ENCODE measurements around the gene PRCD.

Gene PRCD

DNA sequence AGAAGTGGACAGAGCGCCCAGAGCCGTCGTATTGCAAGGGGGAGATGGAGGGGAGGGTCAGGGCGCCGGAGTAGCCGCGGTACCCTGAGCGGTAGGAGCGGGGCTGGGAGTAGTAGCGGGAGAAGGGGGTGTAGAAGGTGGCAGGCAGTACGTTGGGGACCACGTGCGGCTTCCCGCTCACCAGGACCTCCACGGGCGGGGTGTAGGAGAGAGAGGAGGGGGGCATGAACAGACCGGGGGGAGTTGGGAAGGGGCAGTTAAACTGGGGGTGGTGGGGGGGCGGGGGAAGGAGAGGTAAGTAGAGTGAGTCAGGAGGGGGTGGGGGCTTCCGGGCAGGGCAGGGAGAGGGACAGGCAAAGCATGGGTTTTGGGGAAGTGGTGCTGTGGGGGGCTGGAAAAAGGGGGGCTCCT, 29.0 kb downstream of the PRCD start:
- DNase-seq (ENCODE audit: low spot score) = no peak
- no peak for FAIRE-seq

DNA sequence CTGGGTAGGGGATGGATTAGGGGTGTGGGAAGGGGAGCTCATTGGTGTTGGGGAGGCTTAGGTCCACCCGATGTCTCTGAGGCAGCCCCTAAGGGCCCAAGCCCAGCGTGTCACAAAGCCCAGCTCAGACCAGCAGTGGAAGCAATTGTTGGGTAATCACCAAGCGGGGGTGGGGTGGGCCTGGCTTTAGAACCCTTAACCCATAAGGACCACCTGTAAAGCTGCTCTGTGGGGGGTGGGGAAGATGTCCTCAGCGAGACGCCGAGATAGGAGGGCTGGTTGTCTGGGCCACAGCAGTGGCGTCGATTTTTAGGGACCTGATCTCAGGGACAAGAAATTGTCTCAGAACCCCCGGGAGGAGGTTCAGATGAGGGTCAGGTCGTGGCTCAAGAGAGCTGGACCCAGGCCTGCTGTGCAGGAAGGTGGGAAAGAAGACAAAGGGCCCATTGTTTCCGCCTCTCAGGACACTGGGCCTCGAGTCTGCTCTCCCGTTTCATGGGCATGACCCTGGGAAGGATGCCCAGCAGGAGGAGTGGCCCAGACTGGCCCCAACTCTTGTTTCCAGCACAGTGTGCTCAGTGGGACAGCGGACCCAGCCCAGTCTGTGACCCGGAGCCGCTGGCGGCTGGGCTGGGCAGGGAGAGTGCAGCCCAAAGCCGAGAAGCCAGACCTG, 29.9 kb downstream of the PRCD start:
- FAIRE-seq = no peak
- DNase-seq (ENCODE audit: low spot score) = no peak

- DNase-seq (ENCODE audit: low spot score) = no peak
- FAIRE-seq = no peak
Measured at GRCh38 chr17:76570457-76570856, 30.6 kb downstream of the PRCD start.

GRCh38 chr17:76570877-76571471, 31.1 kb downstream of the PRCD start:
- FAIRE-seq = no peak
- peak; percentile 19 for DNase-seq (ENCODE audit: low spot score)

- no peak for DNase-seq (ENCODE audit: low spot score)
- FAIRE-seq = no peak
Measured at GRCh38 chr17:76572201-76572910, 32.5 kb downstream of the PRCD start.

- DNase-seq (ENCODE audit: low spot score) (no peak), FAIRE-seq (no peak)
Measured at GRCh38 chr17:76573096-76573495, 33.3 kb downstream of the PRCD start.

DNA sequence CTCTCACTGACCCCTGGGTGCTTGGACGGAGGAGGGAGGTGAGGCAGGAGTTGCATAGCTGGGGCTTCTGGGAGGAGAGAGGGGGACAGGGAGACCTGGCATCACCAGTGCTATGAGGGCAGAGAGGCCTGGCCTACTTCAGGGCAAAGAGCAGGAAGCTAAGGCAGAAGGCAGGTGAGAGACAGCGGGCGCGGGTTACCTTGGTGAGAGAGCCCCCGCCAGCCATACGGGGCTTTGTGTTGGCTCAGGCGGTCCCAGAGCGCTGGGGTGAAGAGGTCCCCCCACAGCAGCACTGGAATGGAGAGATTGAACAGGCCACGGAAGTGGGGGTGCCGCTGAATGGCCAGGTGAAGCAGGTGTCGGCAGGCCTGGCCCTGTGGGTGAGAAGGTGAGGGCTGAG, 34.3 kb downstream of the PRCD start:
- DNase-seq (ENCODE audit: low spot score) (no peak), FAIRE-seq (no peak)

- DNase-seq (ENCODE audit: low spot score) (no peak), FAIRE-seq (no peak)
Measured at GRCh38 chr17:76575570-76575969, 35.7 kb downstream of the PRCD start.

DNA sequence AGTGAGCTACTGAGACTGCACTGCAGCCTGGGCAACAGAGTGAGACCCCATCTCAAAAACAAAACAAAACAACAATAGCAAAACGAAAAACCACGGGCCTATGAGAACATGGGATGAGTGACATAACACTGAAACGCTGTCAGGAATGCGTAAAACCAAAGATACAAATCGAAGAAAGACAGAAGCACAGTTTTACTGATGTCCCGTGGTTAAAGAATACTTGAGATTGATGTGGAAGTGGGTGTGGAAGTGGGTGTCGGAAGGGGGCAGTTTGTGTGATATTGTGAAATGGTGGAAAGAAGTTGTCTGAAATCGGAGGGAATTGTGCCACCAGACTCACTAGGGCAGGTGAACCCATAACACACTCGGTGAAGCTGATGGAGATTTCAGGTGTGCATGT, 36.3 kb downstream of the PRCD start:
- no peak for FAIRE-seq
- no peak for DNase-seq (ENCODE audit: low spot score)

- FAIRE-seq = no peak
Measured at GRCh38 chr17:76577876-76578275, 38.0 kb downstream of the PRCD start.

DNA sequence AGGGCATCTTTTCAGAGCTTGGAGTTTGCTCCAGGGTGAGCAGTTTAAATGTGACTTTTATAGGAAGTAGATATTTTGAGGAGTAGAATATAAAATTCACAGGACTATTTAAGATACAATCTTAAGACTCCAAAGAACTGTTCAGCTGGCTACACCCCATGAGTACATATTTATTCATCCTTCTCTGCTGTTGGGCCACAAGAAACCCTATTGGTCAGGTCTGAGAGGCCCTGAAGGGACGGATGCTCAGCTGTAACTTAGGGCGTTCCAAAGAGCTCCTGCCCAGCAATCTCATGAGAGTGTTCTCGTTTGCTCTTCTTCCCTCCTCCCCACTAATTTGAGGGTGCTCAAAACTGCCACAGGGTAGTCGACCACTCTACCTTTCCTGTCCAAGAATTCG, 38.5 kb downstream of the PRCD start:
- FAIRE-seq (no peak), DNase-seq (ENCODE audit: low spot score) (no peak)

More at GRCh38 chr17:76577876-76578275, 38.0 kb downstream of the PRCD start:
- DNase-seq (ENCODE audit: low spot score) = no peak

- DNase-seq (ENCODE audit: low spot score) (no peak), FAIRE-seq (no peak)
Measured at GRCh38 chr17:76579281-76579680, 39.4 kb downstream of the PRCD start.

GRCh38 chr17:76581515-76581914, 41.7 kb downstream of the PRCD start:
- no peak for FAIRE-seq
- no peak for DNase-seq (ENCODE audit: low spot score)

DNA sequence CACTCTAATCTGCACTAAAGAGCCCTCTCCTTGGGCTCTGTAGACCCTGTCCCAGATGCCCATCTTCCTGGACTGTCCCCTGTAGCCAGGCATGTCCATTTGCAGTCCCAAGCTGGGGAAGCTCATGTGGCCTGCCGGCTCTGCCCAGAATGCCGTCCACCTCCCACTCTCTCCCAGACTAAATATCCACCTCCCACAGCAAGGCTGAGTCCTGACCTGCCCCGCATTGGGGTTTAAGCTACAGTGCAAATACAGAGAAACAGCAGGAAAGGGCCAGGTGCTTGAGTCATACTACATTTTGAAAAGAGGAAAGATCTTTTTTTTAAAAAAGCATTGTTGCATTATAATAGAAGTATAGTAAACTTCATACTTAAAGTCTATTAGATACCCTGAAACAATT, 42.8 kb downstream of the PRCD start:
- FAIRE-seq = no peak
- no peak for DNase-seq (ENCODE audit: low spot score)

- no peak for FAIRE-seq
- no peak for DNase-seq (ENCODE audit: low spot score)
Measured at GRCh38 chr17:76584427-76585032, 44.7 kb downstream of the PRCD start.

GRCh38 chr17:76585033-76585648, 45.3 kb downstream of the PRCD start:
- DNase-seq (ENCODE audit: low spot score) (no peak), FAIRE-seq (no peak)

GRCh38 chr17:76585649-76586593, 46.1 kb downstream of the PRCD start, which contains the start of gene ST6GALNAC2:
Gene ST6GALNAC2 (minus strand): TSS chr17:76585860. CDS start chr17:76585808, 52 bp downstream.
- no peak for FAIRE-seq

GRCh38 chr17:76586741-76587487, 47.1 kb downstream of the PRCD start:
- no peak for FAIRE-seq
- no peak for DNase-seq (ENCODE audit: low spot score)

More at GRCh38 chr17:76585649-76586593, 46.1 kb downstream of the PRCD start, which contains the start of gene ST6GALNAC2:
- DNase-seq (ENCODE audit: low spot score) = peak; percentile 41

- FAIRE-seq (no peak), DNase-seq (ENCODE audit: low spot score) (no peak)
Measured at GRCh38 chr17:76588182-76588581, 48.3 kb downstream of the PRCD start.

- DNase-seq (ENCODE audit: low spot score) (no peak), FAIRE-seq (no peak)
Measured at GRCh38 chr17:76593384-76593826, 53.6 kb downstream of the PRCD start.

Data from RCC 7860 (cell line).